Measurements from ENCODE around the gene CMYA5.

DNA sequence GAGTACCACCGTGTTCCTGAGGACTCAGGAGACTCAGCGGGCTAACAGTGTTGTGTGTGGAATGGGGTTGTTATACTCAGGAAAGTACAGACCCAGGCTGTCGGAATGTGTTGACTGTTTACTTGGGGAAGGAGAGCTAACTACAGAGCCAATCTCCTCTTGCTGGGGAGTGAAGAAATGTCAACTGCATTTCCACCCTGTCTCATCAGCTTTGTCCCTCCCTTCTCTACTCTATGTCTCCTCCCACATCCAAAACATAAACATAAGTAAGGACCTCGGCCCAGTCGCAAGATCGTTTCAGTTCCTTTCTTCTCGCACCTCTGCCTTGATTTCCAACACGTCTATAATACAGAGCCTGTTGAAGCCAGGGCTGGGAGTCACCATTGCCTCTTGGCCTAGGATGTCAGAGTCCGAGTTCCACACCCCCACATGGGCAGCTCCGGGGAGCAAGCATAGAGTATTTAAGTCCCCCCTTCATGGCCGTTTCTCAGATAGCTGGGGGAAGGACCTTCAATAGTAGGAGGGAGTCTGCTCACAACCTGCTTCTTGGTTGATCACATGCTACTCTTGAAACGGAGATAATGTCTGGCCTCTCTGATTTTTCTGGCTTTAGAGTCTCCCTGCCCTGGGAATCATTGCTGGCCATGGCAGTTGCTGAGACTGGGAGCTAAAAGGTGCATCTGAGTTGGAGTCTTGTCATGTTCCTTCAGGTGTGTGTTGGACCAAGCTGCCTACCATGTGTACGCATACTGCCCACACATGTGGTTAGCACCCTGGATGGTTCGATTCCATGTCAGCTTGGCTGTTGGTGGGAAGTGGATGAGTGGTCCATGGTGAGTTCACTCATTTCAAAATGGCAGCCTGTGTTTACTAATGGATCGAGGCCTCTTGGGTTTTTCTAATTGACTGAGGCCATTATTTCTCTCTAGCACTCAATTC is 154.1 kb downstream of the CMYA5 start:
- TF ChIP-seq, protein P1, sequence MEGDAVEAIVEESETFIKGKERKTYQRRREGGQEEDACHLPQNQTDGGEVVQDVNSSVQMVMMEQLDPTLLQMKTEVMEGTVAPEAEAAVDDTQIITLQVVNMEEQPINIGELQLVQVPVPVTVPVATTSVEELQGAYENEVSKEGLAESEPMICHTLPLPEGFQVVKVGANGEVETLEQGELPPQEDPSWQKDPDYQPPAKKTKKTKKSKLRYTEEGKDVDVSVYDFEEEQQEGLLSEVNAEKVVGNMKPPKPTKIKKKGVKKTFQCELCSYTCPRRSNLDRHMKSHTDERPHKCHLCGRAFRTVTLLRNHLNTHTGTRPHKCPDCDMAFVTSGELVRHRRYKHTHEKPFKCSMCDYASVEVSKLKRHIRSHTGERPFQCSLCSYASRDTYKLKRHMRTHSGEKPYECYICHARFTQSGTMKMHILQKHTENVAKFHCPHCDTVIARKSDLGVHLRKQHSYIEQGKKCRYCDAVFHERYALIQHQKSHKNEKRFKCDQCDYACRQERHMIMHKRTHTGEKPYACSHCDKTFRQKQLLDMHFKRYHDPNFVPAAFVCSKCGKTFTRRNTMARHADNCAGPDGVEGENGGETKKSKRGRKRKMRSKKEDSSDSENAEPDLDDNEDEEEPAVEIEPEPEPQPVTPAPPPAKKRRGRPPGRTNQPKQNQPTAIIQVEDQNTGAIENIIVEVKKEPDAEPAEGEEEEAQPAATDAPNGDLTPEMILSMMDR (IDR thresholded peaks at IDR 0.05; ENCODE audit: low read length), result no peak
- no peak for TF ChIP-seq EZH2phosphoT487 (IDR thresholded peaks at IDR 0.05; ENCODE audit: low read length)

Measured in MM.1S (cell line).